ENCODE results near the gene LRRC31. TPM values are rescaled to one million over a fixed set of nuclear protein-coding genes. Genes with fewer than 3 reads are reported as not detected.

LRRC31 gene
- total and polyA plus RNA-seq, 2 of the 13 experiments (the other 11 are each of a cell fraction or from before 2014, with no cell fraction given): not detected

DNA sequence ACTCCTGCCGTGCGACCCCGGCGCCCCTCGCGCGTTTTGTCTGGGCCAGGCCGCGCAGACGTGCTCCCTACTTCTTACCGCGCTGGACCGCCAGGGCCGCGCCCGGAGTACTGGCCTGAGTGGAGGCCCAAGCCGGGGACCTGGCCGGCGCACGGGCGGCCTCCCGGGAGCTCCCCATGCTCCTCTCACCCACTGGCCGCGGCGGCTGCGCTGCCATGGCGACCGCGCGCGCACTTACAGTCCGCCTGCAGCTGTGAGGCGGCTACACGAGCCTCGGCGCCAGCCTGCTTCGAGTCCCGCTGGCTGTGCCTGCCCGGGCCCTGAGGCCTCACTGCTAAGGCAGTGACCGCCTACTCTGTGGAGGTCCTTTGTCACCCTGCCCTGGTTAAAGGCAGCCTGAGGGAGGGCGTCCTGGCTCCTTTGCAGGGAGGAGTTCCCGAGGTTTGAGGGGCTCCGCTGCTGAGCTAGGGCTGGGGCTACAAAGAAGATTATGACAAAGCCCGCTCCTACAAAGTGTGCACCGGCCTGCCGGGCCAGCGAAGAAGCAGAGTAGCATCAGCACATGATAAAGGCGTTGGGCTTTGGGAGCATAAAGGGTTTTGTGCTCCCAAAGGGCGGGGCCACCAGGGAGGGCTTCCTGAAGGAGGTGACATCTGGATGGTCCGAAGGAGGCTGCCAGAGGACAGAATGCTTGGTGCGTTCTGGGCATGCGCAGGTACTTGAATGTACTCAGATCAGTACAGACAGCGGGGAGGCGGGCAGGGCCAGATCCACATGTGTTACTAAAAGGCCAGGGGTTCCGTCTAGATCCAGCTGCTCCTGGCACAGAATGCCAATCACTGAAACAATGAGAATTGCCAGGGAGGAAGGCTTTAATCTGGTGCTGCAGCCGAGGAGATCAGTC, 57.2 kb downstream of the LRRC31 start, which contains the start of the genes LRRC34 and LRRIQ4 (continued):
- TF ChIP-seq ZNF781 (CRISPR knock-in tag; IDR thresholded peaks at IDR 0.05; ENCODE audit: borderline replicate concordance, not compliant biosample characterization): no peak

DNA sequence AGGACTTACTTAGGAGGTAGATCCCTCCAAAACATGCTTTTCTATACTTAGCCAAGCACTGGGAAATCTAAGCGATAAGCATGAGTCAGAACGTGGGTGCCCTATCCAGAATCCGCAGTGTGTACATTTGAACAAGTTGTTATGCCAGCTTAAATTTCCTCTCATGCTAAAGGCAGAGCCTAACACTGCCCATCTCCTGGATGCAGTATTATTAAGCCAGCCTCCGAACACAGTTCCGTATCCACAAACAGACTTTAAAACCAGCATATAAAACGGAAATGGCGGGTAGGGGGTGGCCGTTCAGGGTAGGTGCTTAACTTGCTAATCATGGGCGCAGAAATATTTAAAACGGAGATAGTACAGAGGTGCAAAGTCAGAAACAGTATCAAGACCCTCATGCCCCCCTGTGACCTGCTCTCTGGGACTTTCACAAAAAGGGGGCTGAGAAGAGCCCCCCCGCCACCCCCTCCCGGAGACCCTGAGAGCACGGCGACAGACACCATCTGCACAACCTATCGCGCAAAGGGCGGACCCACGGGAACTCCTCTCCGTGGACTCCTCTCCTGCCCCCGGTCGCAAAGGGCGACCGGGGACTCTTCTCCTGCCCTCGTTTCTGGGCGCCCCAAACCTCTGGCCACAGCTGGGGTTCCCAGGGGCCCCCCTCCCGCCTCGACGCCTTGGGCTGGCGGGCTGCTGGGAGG, 58.0 kb downstream of the LRRC31 start:
- in situ Hi-C loops (cut with HindIII; ENCODE audit: extremely low pct_ligation_motif_present, low pct_unique_long_range_greater_than_20kb) (no loop called here), intact Hi-C loops (cut with micrococcal nuclease; ENCODE audit: unreplicated experiment) (no loop called here)
- 70% methylated on average over 15 of the region's 29 CpGs for WGBS (ENCODE audit: low lambda C conversion rate)
- Histone ChIP-seq H3K9ac (ENCODE audit: insufficient read depth, low read depth, low read length) (no peak overlapping the region), H3K4me1 (ENCODE audit: insufficient read depth, low read length) (peaks cover 14% of the 10 kb centered on the region), H3K79me2 (ENCODE audit: insufficient read depth, low read length) (no peaks in the 10 kb centered on the region), H3K9me3 (ENCODE audit: low read length) (peaks cover 7% of the 10 kb centered on the region), H3K36me3 (replicated peaks in 1 of 2; ENCODE audit: control insufficient read depth in 1 of 2, insufficient read depth in 2 of 2, low read length in 2 of 2) (no peaks in the 10 kb centered on the region), H2AFZ (ENCODE audit: low read length) (no peak overlapping the region), H4K20me1 (ENCODE audit: insufficient read depth, low read length) (no peaks in the 10 kb centered on the region), H3K4me2 (ENCODE audit: low read depth, low read length) (peak overlapping the region; percentile 62; the same call in 1 of the 2 replicates), H3K4me3 (replicated peaks in 1 of 3; ENCODE audit: insufficient read depth in 1 of 3, low read depth in 2 of 3, low read length in 3 of 3) (peak overlapping the region in 2 of 3 experiments; percentile 16 to 46; a peak in 1 of 6 replicates), H3K27me3 (ENCODE audit: control insufficient read depth in 1 of 2, insufficient read depth in 2 of 2, low read length in 2 of 2) (peaks cover 0 to 10% of the 10 kb centered on the region in 2 experiments; a peak in 2 of 5 replicates), H3K27ac (ENCODE audit: extremely low read length, insufficient read depth, low read length) (no peak overlapping the region)
- DNase-seq (ENCODE audit: low spot score) (no peak), FAIRE-seq (no peak), ATAC-seq (no peak; the same call in 2 of the 3 replicates)
- TF ChIP-seq ARNT (IDR thresholded peaks at IDR 0.05) (no peak), SMAD3 (CRISPR knock-in tag; IDR thresholded peaks at IDR 0.05) (no peak), AHR (CRISPR knock-in tag; IDR thresholded peaks at IDR 0.05) (no peak), ZSCAN29 (CRISPR knock-in tag; conservative IDR thresholded peaks at IDR 0.05) (no peak), ZFP37 (CRISPR knock-in tag; IDR thresholded peaks at IDR 0.05; ENCODE audit: borderline replicate concordance) (no peak), GABPB1 (CRISPR knock-in tag; IDR thresholded peaks at IDR 0.05) (0 out of 2 replicates have a peak, but pooled peaks have one; percentile 10), ZNF446 (CRISPR knock-in tag; IDR thresholded peaks at IDR 0.05) (no peak), SCMH1 (CRISPR knock-in tag; IDR thresholded peaks at IDR 0.05; ENCODE audit: borderline replicate concordance) (no peak)
- ChIA-PET POLR2A (no interaction called here), CTCF (ENCODE audit: low intra/inter-chr PET ratio, low total read pairs) (no interaction called here)
- BruUV-seq (replicated peaks): no TSS peak
